Ureter (tissue), 1 donor: ENCODE results near the gene RNF212B. TPM values are rescaled to one million over a fixed set of nuclear protein-coding genes. Genes with fewer than 3 reads are reported as not detected.
A peak's percentile ranks its signal among the peaks of the same experiment; 100 is the strongest.
"Not testable (repeated sequence)": the region's sequence is repeated elsewhere in the genome, so short reads cannot be mapped to it uniquely, and the experiment has no call there.

Experiments
- DNase-seq: peaks from one replicate; pipeline ENCODE4 v3.0.0-alpha.2; 2020; ENCODE audit warnings: low spot score
- total RNA-seq: library from RNA; stranded (reverse); gene quantifications from one replicate; pipeline ENCODE4 v1.2.4, GENCODE V29; 2023
- donor health status: DM: yes; HTN: yes; CAD: no.

RNF212B gene
- total RNA-seq, 1 donor from 2014 or later, result not detected

DNA sequence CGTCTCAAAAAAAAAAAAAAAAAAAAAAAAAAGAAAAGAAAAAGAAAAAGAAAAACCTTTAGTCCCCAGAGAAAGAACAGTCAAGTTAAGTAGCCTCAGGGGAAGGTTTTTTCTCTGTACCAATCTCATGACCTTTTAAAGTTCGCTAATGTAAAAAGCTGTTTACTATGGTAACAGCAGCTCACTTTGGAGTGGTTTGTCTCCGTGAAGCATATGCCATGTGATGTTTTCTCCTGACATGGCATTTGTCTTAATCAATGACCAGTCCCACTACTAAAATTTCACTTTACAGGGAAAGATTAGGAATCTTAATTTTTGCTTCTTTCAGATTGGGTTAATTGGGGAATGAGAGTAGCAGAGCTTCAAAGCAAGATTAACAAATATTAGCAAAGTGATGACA is 4.3 kb downstream of the RNF212B start:
- DNase-seq, result no peak

GRCh38 chr14:23243066-23243465 is 5.3 kb downstream of the RNF212B start:
- DNase-seq, result no peak

- DNase-seq, result no peak
Measured at GRCh38 chr14:23245282-23245681, 7.5 kb downstream of the RNF212B start.

DNA sequence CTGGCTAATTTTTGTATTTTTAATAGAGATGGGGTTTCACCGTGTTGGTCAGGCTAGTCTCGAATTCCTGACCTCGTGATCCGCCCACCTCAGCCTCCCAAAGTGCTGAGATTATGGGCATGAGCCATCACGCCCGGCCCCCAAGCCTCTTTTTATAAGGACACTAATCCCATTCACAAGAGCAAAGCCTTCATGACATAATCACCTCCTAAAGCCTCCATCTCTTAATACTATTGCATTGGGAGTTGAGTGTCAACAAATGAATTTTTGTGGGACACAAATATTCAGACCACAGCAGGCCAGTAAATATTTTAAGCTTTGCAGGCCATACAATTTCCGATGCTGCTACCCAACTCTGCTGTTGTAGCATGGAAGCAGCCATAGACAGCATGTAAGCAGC is 10.9 kb downstream of the RNF212B start:
- no peak for DNase-seq

DNA sequence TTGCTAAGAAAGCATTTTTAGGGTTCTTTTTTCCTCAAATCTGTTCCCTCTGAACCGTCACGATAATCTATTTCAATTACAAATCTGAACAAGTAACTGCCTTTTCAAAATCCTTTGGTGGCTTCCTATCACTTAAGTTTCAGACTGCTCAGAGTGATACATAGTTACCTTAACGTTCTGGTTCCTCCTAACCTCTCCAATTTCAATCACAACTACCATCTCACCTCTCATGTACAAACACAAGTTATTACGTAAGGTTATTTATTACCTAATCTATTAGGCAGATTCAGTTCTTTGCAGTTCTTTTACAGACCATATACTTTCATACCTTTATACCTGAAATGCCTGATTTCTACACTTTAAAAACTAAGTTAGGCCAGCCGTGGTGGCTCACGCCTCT is 12.1 kb downstream of the RNF212B start:
- DNase-seq, result no peak

DNA sequence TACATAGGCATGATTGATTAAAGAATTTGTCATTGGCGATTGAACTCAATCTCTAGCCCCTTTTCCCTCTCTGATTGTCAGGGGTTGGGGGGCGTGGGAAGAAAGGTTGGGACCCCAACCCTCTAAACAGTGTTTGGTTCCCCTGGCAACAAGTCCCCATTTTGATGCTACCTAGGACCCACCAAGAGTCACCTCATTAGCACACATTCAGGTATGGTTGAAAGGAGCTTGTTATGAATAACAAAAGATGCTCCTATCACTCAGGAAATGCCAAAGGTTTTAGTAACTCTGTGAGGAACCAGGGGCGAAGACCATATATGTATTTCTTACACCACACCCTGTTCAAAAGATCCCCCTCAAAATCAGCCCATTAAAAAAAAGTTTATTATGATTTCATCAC is 14.3 kb downstream of the RNF212B start:
- no peak for DNase-seq

GRCh38 chr14:23252420-23253333 is 14.9 kb downstream of the RNF212B start:
- DNase-seq, result no peak

DNA sequence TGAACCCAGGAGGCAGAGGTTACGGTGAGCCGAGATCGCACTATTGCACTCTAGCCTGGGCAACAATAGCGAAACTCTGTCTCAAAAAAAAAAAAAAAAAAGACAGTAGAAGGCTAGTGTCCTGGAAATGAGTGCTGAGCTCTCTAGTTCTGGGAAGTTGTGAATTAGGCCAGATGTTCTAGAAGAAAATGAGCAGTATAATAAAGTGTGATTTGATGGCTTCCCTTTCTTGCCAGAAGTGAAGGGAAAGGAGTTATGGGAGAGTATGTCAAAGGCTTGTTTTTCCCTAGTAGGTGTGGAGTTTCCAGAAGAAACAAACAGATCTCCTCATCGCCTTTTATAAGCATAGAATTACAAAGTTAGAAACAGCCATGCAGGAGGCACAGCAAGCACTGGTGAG is 20.5 kb downstream of the RNF212B start:
- DNase-seq, result no peak

DNA sequence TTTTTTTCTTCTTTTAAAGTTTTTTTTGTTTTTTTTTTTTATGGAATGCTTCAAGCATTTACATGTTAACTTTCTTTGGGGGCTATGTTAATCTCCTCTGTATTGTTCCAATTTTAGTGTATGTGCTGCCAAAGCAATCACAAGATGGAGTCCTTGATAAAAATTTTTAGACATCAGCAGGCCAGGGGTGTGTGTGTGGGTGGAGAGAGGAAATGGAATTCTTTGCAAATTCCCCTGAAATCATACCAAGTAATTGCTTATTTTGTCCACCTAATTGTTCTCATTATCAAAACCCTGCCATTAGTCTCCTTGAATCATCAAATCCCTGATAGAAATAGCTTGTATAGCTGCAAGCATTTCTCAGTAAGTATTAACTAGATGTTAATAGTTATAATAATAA is 21.7 kb downstream of the RNF212B start:
- no peak for DNase-seq

DNA sequence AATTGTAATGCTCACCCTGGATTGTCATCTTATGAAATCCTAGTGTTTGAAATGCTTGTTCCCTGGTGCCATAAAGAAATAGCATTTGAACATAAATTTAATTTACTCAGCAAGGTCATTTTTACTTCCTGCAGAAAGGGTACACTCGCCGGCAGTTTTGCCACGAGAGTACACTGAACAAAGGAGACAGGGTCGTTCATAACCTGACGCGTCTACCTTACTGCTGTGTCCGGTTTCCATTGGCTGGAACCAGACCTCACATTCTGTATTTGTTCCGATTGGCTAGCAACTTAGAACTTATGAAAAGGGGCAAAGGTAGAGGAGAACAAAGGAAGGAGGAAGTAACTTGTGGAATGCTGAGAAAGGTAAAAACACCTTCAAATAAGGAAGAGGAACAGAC is 23.1 kb downstream of the RNF212B start:
- not testable (repeated sequence) for DNase-seq

DNA sequence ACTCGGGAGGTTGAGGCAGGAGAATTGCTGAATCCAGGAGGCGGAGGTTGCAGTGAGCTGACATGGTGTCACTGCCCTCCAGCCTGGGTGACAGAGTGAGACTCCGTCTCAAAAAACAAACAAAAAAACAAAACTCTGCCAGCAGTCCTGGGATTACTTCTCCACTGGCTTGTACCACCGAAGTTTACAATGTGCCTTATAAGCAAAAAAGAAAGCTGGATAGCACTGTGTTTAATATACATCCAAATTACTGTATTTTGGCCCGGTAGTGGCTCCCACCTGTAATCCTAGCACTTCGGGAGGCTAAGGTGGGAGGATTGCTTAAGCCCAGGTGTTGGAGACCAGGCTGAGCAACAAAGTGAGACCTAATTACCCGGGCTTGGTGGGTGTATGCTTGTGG is 31.5 kb downstream of the RNF212B start:
- DNase-seq, result no peak

DNA sequence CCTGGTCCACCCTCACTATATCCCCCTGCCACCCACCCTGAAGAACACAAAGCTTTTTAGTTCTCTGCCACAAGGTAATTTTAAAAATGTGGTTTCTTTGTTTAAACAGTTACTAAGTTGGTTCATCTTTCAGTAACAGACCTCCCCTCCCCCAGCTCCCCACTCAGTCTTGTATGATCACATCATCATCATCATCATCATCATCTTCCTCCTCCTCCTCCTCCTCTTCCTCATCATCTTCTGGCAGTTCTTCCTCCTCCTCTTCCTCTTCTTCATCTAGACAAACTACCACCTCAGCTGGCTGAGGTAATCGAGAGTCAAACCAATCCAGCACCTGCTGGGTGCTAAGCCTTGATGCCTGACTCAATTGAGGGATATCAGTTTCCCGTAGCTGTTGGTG is 37.7 kb downstream of the RNF212B start:
- no peak for DNase-seq

- DNase-seq, result no peak
Measured at GRCh38 chr14:23277189-23277588, 39.5 kb downstream of the RNF212B start.

GRCh38 chr14:23277928-23278327 is 40.2 kb downstream of the RNF212B start:
- not testable (repeated sequence) for DNase-seq

DNA sequence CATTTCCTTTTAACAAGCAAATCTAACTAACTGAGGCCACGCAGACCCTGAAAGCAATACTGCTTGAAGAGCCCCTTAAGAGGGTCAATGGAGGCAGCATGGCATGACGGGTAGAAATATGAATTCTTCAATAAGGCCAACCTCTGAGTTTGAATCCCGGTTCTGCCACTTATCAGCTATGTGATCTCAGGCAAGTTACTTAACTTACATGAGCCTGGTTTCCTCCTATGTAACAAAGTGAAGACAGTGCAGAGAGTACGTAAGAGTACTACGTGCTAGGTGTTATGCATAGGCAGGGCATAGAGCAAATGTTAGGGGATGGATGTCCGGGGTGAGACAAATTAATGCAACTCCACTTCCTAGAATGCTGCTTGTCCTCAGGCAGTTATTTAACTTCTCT is 43.5 kb downstream of the RNF212B start:
- no peak for DNase-seq

DNA sequence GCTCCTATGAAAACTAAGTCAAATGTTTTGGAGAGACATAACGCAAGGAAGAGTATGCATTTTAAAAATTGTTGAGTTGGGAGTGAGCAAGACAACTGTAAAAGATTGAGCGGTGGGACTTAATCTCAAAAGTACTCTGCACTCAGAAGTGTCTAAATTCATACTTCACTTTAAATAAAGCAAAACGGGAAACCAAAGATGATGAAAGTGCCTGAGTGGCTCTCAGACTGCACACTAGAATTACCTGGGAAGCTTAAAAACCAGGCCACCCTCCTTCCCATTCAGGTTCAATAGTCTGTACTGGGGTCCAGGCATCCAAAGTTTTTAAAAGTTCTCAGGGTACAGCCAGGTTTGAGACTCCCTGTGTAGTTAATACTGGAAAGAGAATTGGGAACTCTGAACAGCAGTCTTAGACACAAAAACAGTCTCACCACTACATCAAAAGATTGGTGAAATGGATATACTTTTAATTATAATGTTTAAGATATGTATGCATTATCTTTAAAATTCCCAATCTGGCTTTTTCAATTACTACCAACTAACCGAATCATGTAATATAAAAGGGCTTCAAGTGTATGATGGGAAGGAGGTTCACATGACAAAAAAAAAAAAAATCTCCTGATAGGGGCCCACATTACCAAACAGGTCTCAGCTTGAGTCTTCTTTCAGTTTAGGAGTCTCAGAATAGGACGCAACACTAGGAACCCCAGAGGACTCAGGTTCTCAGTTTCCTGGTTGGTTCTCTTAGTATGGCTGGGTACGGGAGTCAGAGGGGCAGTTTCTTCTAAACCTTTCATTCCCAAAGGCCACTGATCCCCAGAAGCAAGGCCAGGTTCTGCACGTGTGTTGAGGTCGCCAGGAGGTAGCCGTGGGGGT is 47.2 kb downstream of the RNF212B start:
- DNase-seq, result no peak

- DNase-seq, result no peak
Measured at GRCh38 chr14:23285530-23286019, 47.8 kb downstream of the RNF212B start.

DNA sequence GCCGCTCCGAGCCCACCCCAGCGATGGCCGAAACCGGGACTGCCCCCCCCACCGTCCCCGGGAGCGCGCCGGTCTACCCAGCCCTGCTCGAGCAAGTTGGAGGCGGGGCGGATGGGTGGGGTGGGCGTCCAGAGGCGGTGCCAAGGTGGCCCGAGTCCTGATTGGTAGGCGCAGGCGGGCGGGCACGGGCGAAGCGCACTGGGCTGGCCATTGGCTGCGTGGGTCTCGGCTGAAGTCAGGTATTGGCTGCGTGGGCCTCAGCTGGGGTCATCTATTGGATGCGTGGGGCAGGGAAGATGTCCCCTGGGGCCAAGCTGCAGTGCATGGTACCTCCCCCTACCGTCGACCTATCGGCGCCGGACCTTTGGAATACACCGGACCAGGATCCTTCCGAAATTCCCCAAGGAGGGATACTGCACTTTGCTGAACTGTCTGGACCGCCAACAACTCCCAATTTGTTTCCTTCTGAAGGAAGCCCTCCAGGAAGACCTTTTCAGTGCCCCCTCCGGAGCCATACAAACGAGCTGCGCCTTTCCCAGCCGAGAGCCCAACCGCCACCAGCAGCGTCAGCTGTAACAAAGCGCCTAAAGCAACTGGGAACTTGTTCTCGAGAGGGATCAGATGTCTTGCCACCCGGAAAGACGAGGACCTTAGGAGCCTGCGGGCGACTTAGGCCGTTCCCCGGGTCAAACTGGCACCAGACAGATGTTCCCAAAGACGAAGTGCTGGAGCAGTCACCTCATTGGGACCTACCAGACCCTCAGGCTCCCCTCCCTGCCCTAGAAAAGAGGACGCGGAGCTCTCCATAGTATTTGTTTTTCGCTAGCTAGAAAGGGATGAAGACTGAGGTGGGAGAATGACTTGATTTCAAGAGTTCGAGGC is 48.5 kb downstream of the RNF212B start, which contains the start of gene HOMEZ:
Gene HOMEZ, minus strand, starts transcription at position 113 of the 882 bp plus-strand sequence. CDS start 180 bp downstream, outside the sequence.
- DNase-seq, result peak; percentile 99

- no peak for DNase-seq
Measured at GRCh38 chr14:23286902-23287479, 49.3 kb downstream of the RNF212B start.

DNA sequence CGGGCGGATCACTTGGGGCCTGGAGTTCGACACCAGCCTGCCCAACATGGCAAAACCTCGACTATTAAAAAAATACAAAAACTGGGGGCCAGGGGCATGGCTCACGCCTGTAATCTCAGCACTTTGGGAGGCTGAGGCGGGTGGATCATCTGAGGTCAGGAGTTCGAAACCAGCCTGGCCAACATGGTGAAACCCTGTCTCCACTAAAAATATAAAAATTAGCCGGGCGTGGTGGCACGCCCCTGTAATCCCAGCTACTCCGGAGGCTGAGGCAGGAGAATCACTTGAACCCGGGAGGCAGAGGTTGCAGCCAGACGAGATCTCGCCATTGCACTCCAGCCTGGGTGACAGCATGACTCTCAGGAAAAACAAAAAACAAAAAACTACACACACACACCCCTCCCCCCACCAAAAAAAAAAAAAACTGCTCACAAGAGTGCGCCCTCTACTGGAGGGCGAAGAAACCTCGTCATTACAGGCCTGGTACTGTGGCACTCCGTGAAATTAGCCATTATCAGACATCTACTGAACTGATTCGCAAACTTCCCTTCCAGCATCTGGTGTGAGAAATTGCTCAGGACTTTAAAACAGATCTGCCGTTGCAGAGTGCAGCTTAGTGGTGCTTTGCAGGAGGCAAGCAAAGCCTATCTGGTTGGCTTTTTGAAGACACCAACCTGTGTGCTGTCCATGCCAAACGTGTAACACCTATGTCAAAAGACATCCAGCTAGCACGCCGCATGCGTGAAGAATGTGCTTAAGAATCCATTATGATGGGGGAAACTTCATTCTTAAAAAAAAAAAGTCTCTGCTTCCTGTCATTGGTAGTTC is 57.2 kb downstream of the RNF212B start:
- no peak for DNase-seq
